Skeletal muscle tissue (tissue), 4 donors: ENCODE data around the gene MB. TPM values are rescaled to one million over a fixed set of nuclear protein-coding genes. Genes with fewer than 3 reads are reported as not detected.
A peak's percentile ranks its signal among the peaks of the same experiment; 100 is the strongest.

Source experiments
- H3K27ac ChIP-seq: one replicate; pipeline ENCODE4 v1.7.0; 2013; ENCODE audit warnings: mild to moderate bottlenecking, low read depth, low read length, inconsistent platforms
- H3K27me3 ChIP-seq, 3 donors: one replicate each; pipeline ENCODE4 v1.7.0; 2013; ENCODE audit warnings: low read length in 3 of 3; ENCODE audit not compliant: control insufficient read depth in 3 of 3, insufficient read depth in 3 of 3
- H3K36me3 ChIP-seq, 3 donors: one replicate each; pipeline ENCODE4 v1.7.0; 2013; ENCODE audit warnings: low read length in 3 of 3; ENCODE audit not compliant: control insufficient read depth in 3 of 3, insufficient read depth in 3 of 3
- H3K4me1 ChIP-seq, 3 donors: one replicate each; pipeline ENCODE4 v1.7.0; 2013; ENCODE audit warnings: low read length in 3 of 3, mild to moderate bottlenecking in 3 of 3; ENCODE audit not compliant: control insufficient read depth in 3 of 3, insufficient read depth in 3 of 3
- H3K4me3 ChIP-seq, 3 donors: one replicate each; pipeline ENCODE4 v1.7.0; 2013; ENCODE audit warnings: low read length in 3 of 3
- H3K9ac ChIP-seq, 3 donors: one replicate each; pipeline ENCODE4 v1.7.0; 2013; ENCODE audit warnings: low read length in 3 of 3, mild to moderate bottlenecking in 3 of 3, moderate library complexity in 2 of 3, low read depth in 1 of 3
- H3K9me3 ChIP-seq, 3 donors: one replicate each; pipeline ENCODE4 v1.7.0; 2013; ENCODE audit warnings: low read length in 3 of 3; ENCODE audit not compliant: control insufficient read depth in 3 of 3
- total RNA-seq: library from RNA; depleted of rRNA; stranded (reverse); fragments of >200 nt; gene quantifications from one replicate; pipeline ENCODE4 v1.2.3, GENCODE V29; 2014
- donor health status: Osteomylitis.

The MB gene
- total RNA-seq, 1 donor from 2014 or later = 84.5 TPM

DNA sequence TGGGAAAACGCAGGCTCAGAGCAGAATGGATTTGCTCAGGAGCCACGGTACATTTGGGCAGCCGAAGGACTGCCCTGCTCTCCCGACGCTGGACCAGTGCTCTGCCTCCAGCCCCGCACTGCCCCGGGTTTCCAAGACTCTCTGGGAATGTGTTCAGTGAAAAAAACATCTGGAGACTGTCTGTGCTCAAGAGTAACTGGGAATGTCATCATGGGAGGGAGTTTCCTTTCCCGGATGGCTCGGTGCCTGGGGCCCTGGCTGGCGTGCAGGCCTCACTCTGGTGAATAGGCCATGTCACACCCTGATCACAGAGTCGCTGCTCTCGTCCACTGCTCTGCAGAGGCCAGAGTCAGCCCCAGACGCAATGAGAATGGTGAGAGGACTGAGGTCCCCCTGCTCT, 21.3 kb upstream of the MB start:
- H3K27me3 ChIP-seq = no peaks in the 10 kb centered on the region
- H3K36me3 ChIP-seq = no peaks in the 10 kb centered on the region
- peak overlapping the region in 1 of 3 donors; percentile 6 for H3K4me3 ChIP-seq
- H3K4me1 ChIP-seq = peaks cover 15 to 22% (median 17%) of the 10 kb centered on the region in 3 donors
- peak overlapping the region; percentile 28 to 68 (median 47) for H3K9ac ChIP-seq
- H3K9me3 ChIP-seq = no peaks in the 10 kb centered on the region
- peak overlapping the region; percentile 77 for H3K27ac ChIP-seq

GRCh38 chr22:35638001-35638400, 20.9 kb upstream of the MB start:
- H3K27me3 ChIP-seq = no peaks in the 10 kb centered on the region
- H3K4me1 ChIP-seq = peaks cover 15 to 22% (median 17%) of the 10 kb centered on the region in 3 donors
- peak overlapping the region; percentile 28 to 47 (median 28) for H3K9ac ChIP-seq
- H3K36me3 ChIP-seq = no peaks in the 10 kb centered on the region
- H3K27ac ChIP-seq = peak overlapping the region; percentile 77
- H3K9me3 ChIP-seq = no peaks in the 10 kb centered on the region
- peak overlapping the region in 1 of 3 donors; percentile 6 for H3K4me3 ChIP-seq

DNA sequence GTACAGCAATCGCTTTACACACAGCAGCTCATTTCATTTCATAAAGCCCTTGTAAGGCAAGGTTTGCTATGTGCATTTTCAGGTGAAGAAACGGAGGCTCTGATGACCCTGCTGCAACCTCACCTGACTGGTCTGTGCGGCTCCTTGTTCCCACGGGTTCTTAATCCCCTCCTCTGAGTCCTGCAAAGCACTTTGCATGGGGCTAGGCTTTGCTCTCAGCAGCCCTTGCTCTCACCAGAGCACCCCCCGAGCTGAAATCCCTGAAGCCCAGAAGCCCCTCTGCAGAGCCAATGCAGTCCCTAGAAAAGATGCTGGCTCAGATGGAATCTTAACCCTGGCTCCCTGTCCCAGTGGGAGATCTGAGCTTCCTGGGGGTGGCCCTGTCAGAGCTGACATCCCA, 20.1 kb upstream of the MB start:
- Histone ChIP-seq H3K27ac (no peak overlapping the region), H3K9ac (no peak overlapping the region), H3K4me1 (peaks cover 15 to 21% (median 17%) of the 10 kb centered on the region in 3 donors), H3K4me3 (no peak overlapping the region), H3K27me3 (no peaks in the 10 kb centered on the region), H3K9me3 (no peaks in the 10 kb centered on the region), H3K36me3 (no peaks in the 10 kb centered on the region)

DNA sequence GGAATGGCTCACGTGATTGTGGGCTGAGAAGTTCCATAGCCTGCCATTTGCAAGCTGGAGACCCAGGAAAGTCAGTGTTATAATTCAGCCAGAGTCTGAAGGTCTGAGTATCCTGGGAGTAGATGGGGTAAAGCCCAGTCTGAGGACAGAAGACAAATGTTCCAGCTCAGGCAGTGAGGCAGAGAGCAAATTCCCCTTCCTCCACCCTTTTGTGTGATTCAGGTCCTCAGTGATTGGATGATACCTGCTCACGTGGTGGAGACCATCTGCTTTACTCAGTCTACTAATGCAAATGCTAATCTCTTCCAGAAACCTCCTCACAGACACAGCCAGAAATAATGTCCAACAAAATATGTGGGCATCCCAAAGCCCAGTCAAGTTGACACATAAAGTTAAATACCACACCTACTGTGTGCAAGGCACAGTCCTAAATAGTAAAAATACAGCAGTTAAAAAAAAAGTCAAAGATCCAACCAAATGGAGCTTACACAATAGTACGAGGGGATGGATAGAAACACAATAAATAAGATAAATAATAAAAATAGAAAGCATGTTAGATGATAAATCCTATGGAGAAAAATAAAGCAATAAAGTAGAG, 17.9 kb upstream of the MB start:
- Histone ChIP-seq H3K27me3 (no peaks in the 10 kb centered on the region), H3K4me1 (peaks cover 15 to 19% (median 19%) of the 10 kb centered on the region in 3 donors), H3K4me3 (no peak overlapping the region), H3K9me3 (no peaks in the 10 kb centered on the region), H3K27ac (no peak overlapping the region), H3K36me3 (no peaks in the 10 kb centered on the region), H3K9ac (no peak overlapping the region)

- Histone ChIP-seq H3K9me3 (no peaks in the 10 kb centered on the region), H3K27me3 (no peaks in the 10 kb centered on the region), H3K9ac (no peak overlapping the region), H3K36me3 (no peaks in the 10 kb centered on the region), H3K27ac (no peak overlapping the region), H3K4me3 (no peak overlapping the region), H3K4me1 (peaks cover 18 to 23% (median 19%) of the 10 kb centered on the region in 3 donors)
Observed at GRCh38 chr22:35634015-35634414, 16.9 kb upstream of the MB start.

GRCh38 chr22:35633520-35633919, 16.4 kb upstream of the MB start:
- no peaks in the 10 kb centered on the region for H3K27me3 ChIP-seq
- H3K4me1 ChIP-seq = peaks cover 13 to 18% (median 14%) of the 10 kb centered on the region in 3 donors
- no peak overlapping the region for H3K27ac ChIP-seq
- no peaks in the 10 kb centered on the region for H3K36me3 ChIP-seq
- H3K9ac ChIP-seq = no peak overlapping the region
- H3K9me3 ChIP-seq = no peaks in the 10 kb centered on the region
- no peak overlapping the region for H3K4me3 ChIP-seq

DNA sequence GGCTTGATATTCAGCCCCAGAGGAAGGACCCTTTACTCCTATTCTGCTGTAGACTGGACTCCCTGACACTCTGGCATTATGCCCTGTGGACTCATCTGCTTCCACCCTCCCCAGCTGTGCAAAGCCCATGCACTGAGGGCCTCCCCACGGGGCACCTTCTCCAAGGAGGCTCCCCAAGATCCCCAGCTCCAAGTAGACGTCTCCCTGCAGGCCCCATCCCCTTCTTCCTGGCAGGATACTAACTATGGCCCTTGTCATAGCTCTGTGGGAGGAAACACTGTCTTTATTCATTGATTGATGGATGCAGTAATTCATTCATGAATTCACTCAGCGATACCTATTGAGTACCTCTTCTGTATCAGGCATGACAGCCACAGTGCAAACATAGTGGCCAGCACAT, 15.8 kb upstream of the MB start:
- Histone ChIP-seq H3K4me3 (no peak overlapping the region), H3K27me3 (no peaks in the 10 kb centered on the region), H3K4me1 (peaks cover 7 to 13% (median 8%) of the 10 kb centered on the region in 3 donors), H3K9ac (no peak overlapping the region), H3K36me3 (no peaks in the 10 kb centered on the region), H3K27ac (no peak overlapping the region), H3K9me3 (no peaks in the 10 kb centered on the region)

DNA sequence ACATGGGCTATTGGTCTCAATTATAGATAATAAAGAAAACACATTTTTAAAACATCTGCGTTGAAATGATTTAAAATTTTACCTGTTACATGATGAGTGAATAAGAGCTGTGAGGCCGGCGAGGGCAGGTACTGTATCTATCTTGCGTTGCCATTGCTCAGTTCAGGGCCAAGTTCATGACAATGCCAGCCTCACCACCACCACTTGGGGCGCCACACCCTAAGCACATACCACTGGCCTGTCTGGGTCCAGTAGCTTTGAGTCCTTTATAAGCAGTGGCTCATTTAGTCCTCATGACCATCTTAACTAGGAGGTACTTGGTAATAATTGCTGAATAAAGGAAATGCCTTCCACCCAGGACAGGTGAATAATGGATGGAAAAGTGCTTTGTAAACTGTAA, 14.5 kb upstream of the MB start:
- no peak overlapping the region for H3K9ac ChIP-seq
- peaks cover 10 to 15% (median 13%) of the 10 kb centered on the region in 3 donors for H3K4me1 ChIP-seq
- H3K36me3 ChIP-seq = no peaks in the 10 kb centered on the region
- no peak overlapping the region for H3K4me3 ChIP-seq
- H3K9me3 ChIP-seq = no peaks in the 10 kb centered on the region
- no peak overlapping the region for H3K27ac ChIP-seq
- H3K27me3 ChIP-seq = no peaks in the 10 kb centered on the region

- Histone ChIP-seq H3K9me3 (no peaks in the 10 kb centered on the region), H3K27ac (no peak overlapping the region), H3K4me1 (peaks cover 10 to 15% (median 13%) of the 10 kb centered on the region in 3 donors), H3K9ac (no peak overlapping the region), H3K36me3 (no peaks in the 10 kb centered on the region), H3K27me3 (no peaks in the 10 kb centered on the region), H3K4me3 (no peak overlapping the region)
Observed at GRCh38 chr22:35630891-35631290, 13.8 kb upstream of the MB start.

GRCh38 chr22:35630387-35630793, 13.3 kb upstream of the MB start:
- H3K4me3 ChIP-seq = no peak overlapping the region
- H3K9ac ChIP-seq = no peak overlapping the region
- no peak overlapping the region for H3K27ac ChIP-seq
- no peaks in the 10 kb centered on the region for H3K27me3 ChIP-seq
- H3K36me3 ChIP-seq = no peaks in the 10 kb centered on the region
- peaks cover 10 to 15% (median 13%) of the 10 kb centered on the region in 3 donors for H3K4me1 ChIP-seq
- H3K9me3 ChIP-seq = no peaks in the 10 kb centered on the region
